NT2/D1 (cell line): ENCODE measurements around the gene CFAP73.

Experiments used
- YY1 ChIP-seq: IDR thresholded peaks from 2 replicates; pipeline ENCODE4 v1.6.1; 2011; ENCODE audit not compliant: insufficient read length, insufficient read depth
- ZNF274 ChIP-seq: IDR thresholded peaks from 2 replicates; pipeline ENCODE4 v1.6.1; 2011; ENCODE audit warnings: mild to moderate bottlenecking, low read depth, low read length

GRCh38 chr12:113138826-113139225 lies 10.7 kb upstream of the CFAP73 start:
- TF ChIP-seq YY1 (no peak), ZNF274 (no peak)
